Esophagus muscularis mucosa (tissue), 4 donors: ENCODE data around the gene TTC39B.

Experiments used
- EP300 ChIP-seq: sonication (generic); formaldehyde crosslinking; IDR thresholded peaks from one replicate; pipeline ENCODE4 v1.6.1; 2017; ENCODE audit warnings: antibody characterized with exemption
- POLR2A ChIP-seq: fragments of 450-650 bp; IDR thresholded peaks from one replicate; pipeline ENCODE4 v1.6.1; 2017; ENCODE audit warnings: antibody characterized with exemption, moderate library complexity, mild to moderate bottlenecking, low read depth
- TF ChIP-seq, protein P1 (sequence below), 3 experiments: fragments of 200-600 bp in 2 of 3; fragments of 450-650 bp in 1 of 3; sonication (generic) in 2 of 3; IDR thresholded peaks; one replicate each; pipeline ENCODE4 v1.5.1; 2017 to 2019; ENCODE audit warnings: antibody characterized with exemption in 3 of 3, mild to moderate bottlenecking in 2 of 3, moderate library complexity in 1 of 3

DNA sequence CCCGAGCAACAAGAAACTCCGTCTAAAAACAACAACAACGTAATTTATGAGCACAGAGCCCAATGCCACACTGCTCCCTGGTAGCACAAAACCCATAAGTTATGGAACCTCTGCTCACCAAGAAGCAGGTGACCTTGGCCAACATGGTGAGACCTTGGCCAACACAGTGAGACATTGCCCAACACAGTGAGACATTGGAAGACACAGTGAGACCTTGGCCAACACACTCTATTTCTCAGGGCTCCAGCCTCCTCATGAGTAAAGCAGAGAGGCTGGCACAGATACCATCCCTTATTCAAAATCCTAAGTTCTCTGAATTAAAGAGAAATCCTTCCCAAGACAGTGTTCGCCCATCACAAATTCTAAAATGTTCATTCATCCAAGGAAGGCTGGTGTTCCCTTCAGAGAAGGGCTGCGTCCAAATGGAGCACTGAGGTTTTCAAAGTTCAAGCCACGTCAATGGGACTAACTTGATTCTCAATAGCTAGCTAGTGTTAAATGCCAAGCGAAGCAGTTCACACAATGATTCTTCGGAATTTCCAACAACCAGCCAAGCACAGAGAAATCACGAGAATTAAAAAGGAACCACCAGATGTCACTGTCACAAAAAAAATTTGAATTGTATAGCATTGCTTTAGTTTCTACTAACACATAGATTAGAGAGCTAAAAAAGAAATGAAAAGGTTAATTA, 29.5 kb downstream of the TTC39B start:
- no peak for TF ChIP-seq POLR2A
- TF ChIP-seq, protein P1, sequence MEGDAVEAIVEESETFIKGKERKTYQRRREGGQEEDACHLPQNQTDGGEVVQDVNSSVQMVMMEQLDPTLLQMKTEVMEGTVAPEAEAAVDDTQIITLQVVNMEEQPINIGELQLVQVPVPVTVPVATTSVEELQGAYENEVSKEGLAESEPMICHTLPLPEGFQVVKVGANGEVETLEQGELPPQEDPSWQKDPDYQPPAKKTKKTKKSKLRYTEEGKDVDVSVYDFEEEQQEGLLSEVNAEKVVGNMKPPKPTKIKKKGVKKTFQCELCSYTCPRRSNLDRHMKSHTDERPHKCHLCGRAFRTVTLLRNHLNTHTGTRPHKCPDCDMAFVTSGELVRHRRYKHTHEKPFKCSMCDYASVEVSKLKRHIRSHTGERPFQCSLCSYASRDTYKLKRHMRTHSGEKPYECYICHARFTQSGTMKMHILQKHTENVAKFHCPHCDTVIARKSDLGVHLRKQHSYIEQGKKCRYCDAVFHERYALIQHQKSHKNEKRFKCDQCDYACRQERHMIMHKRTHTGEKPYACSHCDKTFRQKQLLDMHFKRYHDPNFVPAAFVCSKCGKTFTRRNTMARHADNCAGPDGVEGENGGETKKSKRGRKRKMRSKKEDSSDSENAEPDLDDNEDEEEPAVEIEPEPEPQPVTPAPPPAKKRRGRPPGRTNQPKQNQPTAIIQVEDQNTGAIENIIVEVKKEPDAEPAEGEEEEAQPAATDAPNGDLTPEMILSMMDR (IDR thresholded peaks at IDR 0.05) = peak in 2 of 3 experiments; percentile 41 to 44
- no peak for TF ChIP-seq EP300
